Measurements from ENCODE around the gene SNX9. TPM values are rescaled to one million over a fixed set of nuclear protein-coding genes. Genes with fewer than 3 reads are reported as not detected.
A peak's percentile ranks its signal among the peaks of the same experiment; 100 is the strongest.

The SNX9 gene
- total RNA-seq, 6 donors from 2014 or later: 13.6 to 31.6 (median 19.0) TPM

DNA sequence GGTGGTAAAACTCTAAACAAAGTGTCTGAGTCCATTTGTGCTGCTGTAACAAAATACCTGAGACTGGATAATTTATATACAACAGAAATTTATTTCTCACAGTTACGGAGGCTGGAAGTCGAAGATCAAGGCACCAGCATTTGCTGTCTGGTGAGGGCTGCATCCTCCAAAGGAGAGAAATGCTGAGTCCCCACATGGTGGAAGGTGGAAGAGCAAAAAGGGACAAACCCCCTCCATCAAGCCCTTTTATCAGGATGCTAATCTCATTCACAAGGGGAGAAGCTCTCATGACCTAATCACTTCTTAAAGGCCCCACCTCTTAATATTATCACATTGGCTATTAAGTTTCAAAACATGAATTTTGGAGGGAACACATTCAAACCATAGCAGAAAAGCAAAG lies 102.7 kb downstream of the SNX9 start:
- Histone ChIP-seq H3K9me3 (no peaks in the 10 kb centered on the region), H3K4me1 (no peaks in the 10 kb centered on the region), H3K4me3 (no peak overlapping the region), H3K27ac (no peak overlapping the region), H3K27me3 (no peaks in the 10 kb centered on the region), H3K36me3 (peaks cover 0 to 71% (median 16%) of the 10 kb centered on the region in 4 donors)
- DNase-seq (no peak), ATAC-seq (ENCODE audit: low FRiP score in 2 of 2) (no peak)
- WGBS, 2 donors: 93 to 98% methylated on average over 2 of the region's 2 CpGs
- TF ChIP-seq EP300 (IDR thresholded peaks at IDR 0.05) (no peak), POLR2AphosphoS5 (IDR thresholded peaks at IDR 0.05) (no peak), POLR2A (IDR thresholded peaks at IDR 0.05) (no peak)
- TF ChIP-seq, protein P1, sequence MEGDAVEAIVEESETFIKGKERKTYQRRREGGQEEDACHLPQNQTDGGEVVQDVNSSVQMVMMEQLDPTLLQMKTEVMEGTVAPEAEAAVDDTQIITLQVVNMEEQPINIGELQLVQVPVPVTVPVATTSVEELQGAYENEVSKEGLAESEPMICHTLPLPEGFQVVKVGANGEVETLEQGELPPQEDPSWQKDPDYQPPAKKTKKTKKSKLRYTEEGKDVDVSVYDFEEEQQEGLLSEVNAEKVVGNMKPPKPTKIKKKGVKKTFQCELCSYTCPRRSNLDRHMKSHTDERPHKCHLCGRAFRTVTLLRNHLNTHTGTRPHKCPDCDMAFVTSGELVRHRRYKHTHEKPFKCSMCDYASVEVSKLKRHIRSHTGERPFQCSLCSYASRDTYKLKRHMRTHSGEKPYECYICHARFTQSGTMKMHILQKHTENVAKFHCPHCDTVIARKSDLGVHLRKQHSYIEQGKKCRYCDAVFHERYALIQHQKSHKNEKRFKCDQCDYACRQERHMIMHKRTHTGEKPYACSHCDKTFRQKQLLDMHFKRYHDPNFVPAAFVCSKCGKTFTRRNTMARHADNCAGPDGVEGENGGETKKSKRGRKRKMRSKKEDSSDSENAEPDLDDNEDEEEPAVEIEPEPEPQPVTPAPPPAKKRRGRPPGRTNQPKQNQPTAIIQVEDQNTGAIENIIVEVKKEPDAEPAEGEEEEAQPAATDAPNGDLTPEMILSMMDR (IDR thresholded peaks at IDR 0.05): no peak

DNA sequence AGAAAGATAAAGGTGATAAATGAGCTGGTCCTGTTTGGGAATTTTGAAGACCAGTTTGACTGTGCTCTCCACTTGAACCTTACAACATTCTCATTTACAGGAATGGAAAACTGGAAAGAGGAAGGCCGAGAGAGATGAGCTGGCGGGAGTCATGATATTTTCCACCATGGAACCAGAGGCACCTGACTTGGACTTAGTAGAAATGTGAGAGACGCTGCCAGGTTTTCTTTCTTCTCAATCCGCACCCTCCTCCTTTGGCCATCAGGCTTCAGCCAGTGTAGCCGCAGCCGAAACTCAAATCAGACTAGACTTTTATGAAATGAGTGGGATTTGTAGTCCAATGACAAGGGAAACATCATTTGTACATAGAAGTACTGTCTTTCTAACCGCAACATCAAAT lies 104.0 kb downstream of the SNX9 start:
- DNase-seq (no peak), ATAC-seq (ENCODE audit: low FRiP score in 2 of 2) (no peak)
- H3K27ac ChIP-seq: no peak overlapping the region
- H3K27me3 ChIP-seq: no peaks in the 10 kb centered on the region
- no peaks in the 10 kb centered on the region for H3K9me3 ChIP-seq
- H3K36me3 ChIP-seq: peaks cover 0 to 70% (median 16%) of the 10 kb centered on the region in 4 donors
- H3K4me1 ChIP-seq: no peaks in the 10 kb centered on the region
- WGBS, 2 donors: 97% methylated on average over 7 of the region's 7 CpGs
- TF ChIP-seq, protein P1 (IDR thresholded peaks at IDR 0.05): no peak
- no peak for TF ChIP-seq POLR2AphosphoS5 (IDR thresholded peaks at IDR 0.05)
- no peak for TF ChIP-seq EP300 (IDR thresholded peaks at IDR 0.05)
- no peak for TF ChIP-seq POLR2A (IDR thresholded peaks at IDR 0.05)
- no peak overlapping the region for H3K4me3 ChIP-seq

DNA sequence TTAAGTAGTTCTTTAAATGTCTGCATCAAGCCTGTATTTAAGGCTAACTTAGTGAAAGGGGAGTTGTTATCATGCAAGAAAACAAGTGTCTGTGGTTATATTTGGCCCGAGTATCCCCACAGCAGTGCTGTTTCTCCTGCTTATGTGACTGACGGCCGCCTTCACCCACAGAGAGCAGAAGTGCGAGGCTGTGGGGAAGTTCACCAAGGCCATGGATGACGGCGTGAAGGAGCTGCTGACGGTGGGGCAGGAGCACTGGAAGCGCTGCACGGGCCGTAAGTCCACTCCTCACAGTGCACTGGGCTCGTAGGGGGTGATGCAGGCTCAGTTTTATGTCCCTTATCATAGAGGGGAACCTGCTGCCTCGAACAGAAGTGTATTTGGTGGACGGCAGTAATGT lies 105.4 kb downstream of the SNX9 start:
- peak in 1 of 2 donors; percentile 24 for DNase-seq
- Histone ChIP-seq H3K36me3 (peaks cover 0 to 72% (median 22%) of the 10 kb centered on the region in 4 donors), H3K27ac (no peak overlapping the region), H3K9me3 (no peaks in the 10 kb centered on the region), H3K4me3 (no peak overlapping the region), H3K4me1 (no peaks in the 10 kb centered on the region), H3K27me3 (no peaks in the 10 kb centered on the region)
- peak in 1 of 2 donors; percentile 40 for ATAC-seq (ENCODE audit: low FRiP score in 2 of 2)
- TF ChIP-seq EP300 (IDR thresholded peaks at IDR 0.05) (no peak), POLR2AphosphoS5 (IDR thresholded peaks at IDR 0.05) (no peak), POLR2A (IDR thresholded peaks at IDR 0.05) (no peak)
- TF ChIP-seq, protein P1 (IDR thresholded peaks at IDR 0.05): no peak
- WGBS, 2 donors: 71 to 76% methylated on average over 13 of the region's 13 CpGs

DNA sequence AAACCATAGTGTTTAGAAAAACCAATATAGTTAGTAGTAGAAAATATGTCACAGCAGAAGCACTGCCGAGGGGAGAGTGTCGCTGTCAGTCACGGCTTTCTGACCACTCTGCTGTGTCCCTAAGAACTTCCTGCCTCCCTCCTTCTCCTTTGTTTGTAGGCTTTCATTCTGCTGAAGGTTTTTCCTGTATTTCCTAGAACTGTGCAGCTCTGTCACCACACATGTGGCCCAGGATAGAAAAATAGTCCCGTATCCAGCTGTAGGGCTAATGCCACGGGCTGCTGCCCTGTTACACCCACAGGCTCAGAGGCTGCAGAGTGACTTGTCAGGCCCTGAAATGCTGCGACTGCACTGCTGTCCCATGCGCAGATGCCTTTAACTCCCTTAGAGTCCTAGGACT lies 106.0 kb downstream of the SNX9 start:
- ATAC-seq (ENCODE audit: low FRiP score in 2 of 2): no peak
- no peak overlapping the region for H3K4me3 ChIP-seq
- no peak for DNase-seq
- H3K4me1 ChIP-seq: no peaks in the 10 kb centered on the region
- TF ChIP-seq POLR2AphosphoS5 (IDR thresholded peaks at IDR 0.05) (no peak), EP300 (IDR thresholded peaks at IDR 0.05) (no peak), POLR2A (IDR thresholded peaks at IDR 0.05) (no peak)
- TF ChIP-seq, protein P1 (IDR thresholded peaks at IDR 0.05): no peak
- H3K36me3 ChIP-seq: peaks cover 0 to 67% (median 22%) of the 10 kb centered on the region in 4 donors
- H3K27ac ChIP-seq: no peak overlapping the region
- no peaks in the 10 kb centered on the region for H3K9me3 ChIP-seq
- 78 to 88% methylated on average over 6 to 7 of the region's 7 CpGs for WGBS, 2 donors
- no peaks in the 10 kb centered on the region for H3K27me3 ChIP-seq

DNA sequence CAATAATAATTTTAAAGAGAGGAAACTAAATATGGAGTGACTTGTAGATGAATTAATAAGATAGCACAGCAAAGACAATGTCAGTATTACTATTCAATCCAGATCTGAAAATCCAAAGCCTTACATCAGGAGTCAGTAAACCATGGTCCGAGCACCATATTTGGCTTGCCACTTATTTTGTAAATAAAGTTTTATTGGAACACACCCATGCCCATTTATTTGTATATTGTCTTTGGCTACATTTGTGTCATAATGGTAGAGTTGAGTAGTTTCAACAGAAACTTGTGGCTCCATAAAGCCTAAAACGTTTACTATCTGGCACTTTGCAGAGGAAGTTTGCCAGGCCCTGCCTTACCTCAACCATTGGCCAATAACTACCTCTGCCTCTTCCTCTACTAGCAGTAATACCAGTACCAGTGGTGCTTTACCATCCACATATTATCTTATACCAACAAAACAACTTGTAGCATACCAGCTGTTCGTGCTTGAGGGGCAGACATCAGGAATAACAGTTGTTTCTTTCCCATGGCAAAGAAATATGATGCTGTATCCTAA lies 106.8 kb downstream of the SNX9 start:
- Histone ChIP-seq H3K27ac (no peak overlapping the region), H3K4me1 (no peaks in the 10 kb centered on the region), H3K9me3 (no peaks in the 10 kb centered on the region), H3K4me3 (no peak overlapping the region), H3K36me3 (peaks cover 0 to 63% (median 22%) of the 10 kb centered on the region in 4 donors), H3K27me3 (no peaks in the 10 kb centered on the region)
- no peak for DNase-seq
- 77 to 78% methylated on average over 3 of the region's 3 CpGs for WGBS, 2 donors
- no peak for ATAC-seq (ENCODE audit: low FRiP score in 2 of 2)
- no peak for TF ChIP-seq EP300 (IDR thresholded peaks at IDR 0.05)
- no peak for TF ChIP-seq POLR2AphosphoS5 (IDR thresholded peaks at IDR 0.05)

All from upper lobe of left lung (tissue), 6 donors.